Panc1 (cell line): ENCODE results near the gene TCEA3.

ENCODE experiments used
- POLR2AphosphoS5 ChIP-seq: IDR thresholded peaks from 2 replicates; pipeline ENCODE4 v1.6.1; 2012; ENCODE audit warnings: mild to moderate bottlenecking, low read depth, low read length, moderate library complexity
- TCF7L2 ChIP-seq: IDR thresholded peaks from 2 replicates; pipeline ENCODE4 v1.6.1; 2011; ENCODE audit warnings: mild to moderate bottlenecking, low read depth, low read length, inconsistent platforms
- TF ChIP-seq, protein P1 (sequence below): fragments of 450-650 bp; IDR thresholded peaks from 2 replicates; pipeline ENCODE4 v1.5.1; 2017; ENCODE audit warnings: mild to moderate bottlenecking
- TF ChIP-seq, protein P2 (sequence below), 2 experiments: IDR thresholded peaks; 2 replicates each; pipeline ENCODE4 v1.6.1; 2011 to 2012; ENCODE audit warnings: low read depth in 2 of 2, control low read depth in 1 of 2, low read length in 1 of 2, mild to moderate bottlenecking in 1 of 2, moderate library complexity in 1 of 2; ENCODE audit not compliant: insufficient read depth in 1 of 2

DNA sequence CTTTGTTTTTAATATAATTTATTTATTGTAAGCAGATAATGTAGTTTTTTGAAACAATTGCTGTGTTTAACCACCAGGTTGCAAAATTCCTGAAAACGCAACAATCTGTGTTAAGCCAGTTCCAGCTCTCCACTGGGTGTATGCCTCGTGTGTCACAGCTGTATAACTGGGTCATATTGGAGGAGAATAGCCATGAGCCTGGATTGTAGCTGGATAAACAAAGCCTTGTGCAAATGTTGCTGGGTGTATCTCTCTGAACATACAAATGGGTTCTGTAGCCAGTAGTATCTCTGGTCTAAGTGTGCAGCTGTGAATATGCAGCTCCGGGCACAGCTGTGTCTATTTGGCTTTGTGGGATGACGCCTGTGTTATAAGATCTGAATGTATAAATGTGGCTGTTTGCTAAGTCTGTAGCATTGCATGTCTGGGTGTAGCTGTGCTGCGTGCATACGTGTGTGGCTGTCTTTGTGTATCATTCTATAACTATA, 2.8 kb downstream of the TCEA3 start:
- TF ChIP-seq, protein P1, sequence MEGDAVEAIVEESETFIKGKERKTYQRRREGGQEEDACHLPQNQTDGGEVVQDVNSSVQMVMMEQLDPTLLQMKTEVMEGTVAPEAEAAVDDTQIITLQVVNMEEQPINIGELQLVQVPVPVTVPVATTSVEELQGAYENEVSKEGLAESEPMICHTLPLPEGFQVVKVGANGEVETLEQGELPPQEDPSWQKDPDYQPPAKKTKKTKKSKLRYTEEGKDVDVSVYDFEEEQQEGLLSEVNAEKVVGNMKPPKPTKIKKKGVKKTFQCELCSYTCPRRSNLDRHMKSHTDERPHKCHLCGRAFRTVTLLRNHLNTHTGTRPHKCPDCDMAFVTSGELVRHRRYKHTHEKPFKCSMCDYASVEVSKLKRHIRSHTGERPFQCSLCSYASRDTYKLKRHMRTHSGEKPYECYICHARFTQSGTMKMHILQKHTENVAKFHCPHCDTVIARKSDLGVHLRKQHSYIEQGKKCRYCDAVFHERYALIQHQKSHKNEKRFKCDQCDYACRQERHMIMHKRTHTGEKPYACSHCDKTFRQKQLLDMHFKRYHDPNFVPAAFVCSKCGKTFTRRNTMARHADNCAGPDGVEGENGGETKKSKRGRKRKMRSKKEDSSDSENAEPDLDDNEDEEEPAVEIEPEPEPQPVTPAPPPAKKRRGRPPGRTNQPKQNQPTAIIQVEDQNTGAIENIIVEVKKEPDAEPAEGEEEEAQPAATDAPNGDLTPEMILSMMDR, result no peak
- no peak for TF ChIP-seq POLR2AphosphoS5
- TF ChIP-seq, protein P2, sequence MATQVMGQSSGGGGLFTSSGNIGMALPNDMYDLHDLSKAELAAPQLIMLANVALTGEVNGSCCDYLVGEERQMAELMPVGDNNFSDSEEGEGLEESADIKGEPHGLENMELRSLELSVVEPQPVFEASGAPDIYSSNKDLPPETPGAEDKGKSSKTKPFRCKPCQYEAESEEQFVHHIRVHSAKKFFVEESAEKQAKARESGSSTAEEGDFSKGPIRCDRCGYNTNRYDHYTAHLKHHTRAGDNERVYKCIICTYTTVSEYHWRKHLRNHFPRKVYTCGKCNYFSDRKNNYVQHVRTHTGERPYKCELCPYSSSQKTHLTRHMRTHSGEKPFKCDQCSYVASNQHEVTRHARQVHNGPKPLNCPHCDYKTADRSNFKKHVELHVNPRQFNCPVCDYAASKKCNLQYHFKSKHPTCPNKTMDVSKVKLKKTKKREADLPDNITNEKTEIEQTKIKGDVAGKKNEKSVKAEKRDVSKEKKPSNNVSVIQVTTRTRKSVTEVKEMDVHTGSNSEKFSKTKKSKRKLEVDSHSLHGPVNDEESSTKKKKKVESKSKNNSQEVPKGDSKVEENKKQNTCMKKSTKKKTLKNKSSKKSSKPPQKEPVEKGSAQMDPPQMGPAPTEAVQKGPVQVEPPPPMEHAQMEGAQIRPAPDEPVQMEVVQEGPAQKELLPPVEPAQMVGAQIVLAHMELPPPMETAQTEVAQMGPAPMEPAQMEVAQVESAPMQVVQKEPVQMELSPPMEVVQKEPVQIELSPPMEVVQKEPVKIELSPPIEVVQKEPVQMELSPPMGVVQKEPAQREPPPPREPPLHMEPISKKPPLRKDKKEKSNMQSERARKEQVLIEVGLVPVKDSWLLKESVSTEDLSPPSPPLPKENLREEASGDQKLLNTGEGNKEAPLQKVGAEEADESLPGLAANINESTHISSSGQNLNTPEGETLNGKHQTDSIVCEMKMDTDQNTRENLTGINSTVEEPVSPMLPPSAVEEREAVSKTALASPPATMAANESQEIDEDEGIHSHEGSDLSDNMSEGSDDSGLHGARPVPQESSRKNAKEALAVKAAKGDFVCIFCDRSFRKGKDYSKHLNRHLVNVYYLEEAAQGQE (IDR thresholded peaks at IDR 0.05; ENCODE audit: insufficient read depth in 1 of 2, low read depth in 2 of 2, low read length in 1 of 2), result no peak
- TF ChIP-seq TCF7L2, result no peak
